MM.1S (cell line): ENCODE data around the gene SH3RF1.

Experiments used
- DNase-seq: peaks from one replicate; pipeline ENCODE4 v3.0.0-alpha.2; 2015
- H2AFZ ChIP-seq: fragments of 300-600 bp; sonication (generic); 2 replicates; pipeline ENCODE4 v1.6.0; 2016; ENCODE audit warnings: antibody characterized with exemption, low read length
- H3F3A ChIP-seq: fragments of 300-600 bp; sonication (generic); 2 replicates; pipeline ENCODE4 v1.6.1; 2016; ENCODE audit warnings: mild to moderate bottlenecking, antibody characterized with exemption, low read length, moderate library complexity, mixed read lengths; ENCODE audit not compliant: insufficient read depth
- H3K27ac ChIP-seq: fragments of 300-600 bp; sonication (generic); 2 replicates; pipeline ENCODE4 v1.5.1; 2016; ENCODE audit warnings: mild to moderate bottlenecking, low read length
- H3K27me3 ChIP-seq: fragments of 300-600 bp; sonication (generic); replicated peaks from 2 replicates; pipeline ENCODE4 v1.6.0; 2016; ENCODE audit warnings: low read length; ENCODE audit not compliant: insufficient read depth
- H3K36me3 ChIP-seq: fragments of 300-600 bp; sonication (generic); replicated peaks from 2 replicates; pipeline ENCODE4 v1.6.1; 2016; ENCODE audit warnings: mild to moderate bottlenecking, low read length, mixed read lengths; ENCODE audit not compliant: insufficient read depth
- H3K4me1 ChIP-seq: fragments of 300-600 bp; sonication (generic); 2 replicates; pipeline ENCODE4 v1.6.1; 2016; ENCODE audit warnings: low read length, mixed read lengths
- H3K4me2 ChIP-seq: fragments of 300-600 bp; sonication (generic); 2 replicates; pipeline ENCODE4 v1.6.0; 2016; ENCODE audit warnings: low read depth, low read length
- H3K4me3 ChIP-seq: fragments of 300-600 bp; sonication (generic); 2 replicates; pipeline ENCODE4 v1.5.1; 2016; ENCODE audit warnings: low read length, mixed read lengths
- H3K79me2 ChIP-seq: fragments of 300-600 bp; sonication (generic); 2 replicates; pipeline ENCODE4 v1.6.1; 2016; ENCODE audit warnings: mixed run types, low read length, mixed read lengths
- H3K9ac ChIP-seq: fragments of 300-600 bp; sonication (generic); 2 replicates; pipeline ENCODE4 v1.6.1; 2016; ENCODE audit warnings: low read length, mixed read lengths
- H3K9me2 ChIP-seq: fragments of 300-600 bp; sonication (generic); replicated peaks from 2 replicates; pipeline ENCODE4 v1.6.1; 2016; ENCODE audit warnings: mild to moderate bottlenecking, low read length, mixed read lengths; ENCODE audit not compliant: insufficient read depth
- H3K9me3 ChIP-seq: fragments of 300-600 bp; sonication (generic); replicated peaks from 2 replicates; pipeline ENCODE4 v1.6.1; 2016; ENCODE audit warnings: mild to moderate bottlenecking, low read length, mixed read lengths; ENCODE audit not compliant: insufficient read depth
- H4K20me1 ChIP-seq: fragments of 300-600 bp; sonication (generic); 2 replicates; pipeline ENCODE4 v1.6.1; 2016; ENCODE audit warnings: mild to moderate bottlenecking, low read length, moderate library complexity, mixed read lengths; ENCODE audit not compliant: insufficient read depth
- CTCF ChIP-seq: fragments of 300-600 bp; sonication (generic); IDR thresholded peaks from 2 replicates; pipeline ENCODE4 v1.5.1; 2016; ENCODE audit warnings: antibody characterized with exemption, low read length, mixed read lengths
- EZH2 ChIP-seq: fragments of 300-600 bp; sonication (generic); optimal IDR thresholded peaks from 2 replicates; pipeline ENCODE3; 2017; ENCODE audit warnings: low read depth, mild to moderate bottlenecking, antibody characterized with exemption, low read length, mixed read lengths
- EZH2phosphoT487 ChIP-seq: fragments of 300-600 bp; sonication (generic); IDR thresholded peaks from 2 replicates; pipeline ENCODE4 v1.6.1; 2018; ENCODE audit warnings: antibody characterized with exemption, low read length

Gene SH3RF1

GRCh38 chr4:169163947-169164668 is 106.6 kb downstream of the SH3RF1 start:
- Histone ChIP-seq H3K4me1 (0 out of 2 replicates have a peak, but pooled peaks cover 4% of the 10 kb centered on the region), H4K20me1 (no peaks in the 10 kb centered on the region), H3K4me3 (no peak overlapping the region), H3K79me2 (no peaks in the 10 kb centered on the region), H3K36me3 (no peaks in the 10 kb centered on the region), H2AFZ (no peak overlapping the region), H3K4me2 (no peak overlapping the region), H3K9ac (no peak overlapping the region), H3K9me2 (no peaks in the 10 kb centered on the region), H3K27ac (no peak overlapping the region), H3K9me3 (no peaks in the 10 kb centered on the region), H3K27me3 (no peaks in the 10 kb centered on the region), H3F3A (no peaks in the 10 kb centered on the region)
- TF ChIP-seq CTCF (no peak), EZH2phosphoT487 (no peak), EZH2 (no peak)
- DNase-seq = no peak

GRCh38 chr4:169163495-169163894 is 107.3 kb downstream of the SH3RF1 start:
- H3K4me1 ChIP-seq = 0 out of 2 replicates have a peak, but pooled peaks cover 4% of the 10 kb centered on the region
- H4K20me1 ChIP-seq = no peaks in the 10 kb centered on the region
- H3K4me3 ChIP-seq = no peak overlapping the region
- H3K36me3 ChIP-seq = no peaks in the 10 kb centered on the region
- DNase-seq = no peak
- no peak overlapping the region for H3K9ac ChIP-seq
- no peaks in the 10 kb centered on the region for H3K27me3 ChIP-seq
- H3K4me2 ChIP-seq = no peak overlapping the region
- no peaks in the 10 kb centered on the region for H3K9me2 ChIP-seq
- TF ChIP-seq CTCF (no peak), EZH2phosphoT487 (no peak), EZH2 (no peak)
- H2AFZ ChIP-seq = no peak overlapping the region
- no peak overlapping the region for H3K27ac ChIP-seq
- H3F3A ChIP-seq = no peaks in the 10 kb centered on the region
- no peaks in the 10 kb centered on the region for H3K9me3 ChIP-seq
- no peaks in the 10 kb centered on the region for H3K79me2 ChIP-seq

- H3K4me2 ChIP-seq = no peak overlapping the region
- no peaks in the 10 kb centered on the region for H3K36me3 ChIP-seq
- no peaks in the 10 kb centered on the region for H3K4me1 ChIP-seq
- H4K20me1 ChIP-seq = no peaks in the 10 kb centered on the region
- H3K9me2 ChIP-seq = no peaks in the 10 kb centered on the region
- no peak overlapping the region for H2AFZ ChIP-seq
- TF ChIP-seq EZH2 (no peak), CTCF (no peak), EZH2phosphoT487 (no peak)
- no peak overlapping the region for H3K27ac ChIP-seq
- no peak overlapping the region for H3K4me3 ChIP-seq
- no peaks in the 10 kb centered on the region for H3K27me3 ChIP-seq
- no peaks in the 10 kb centered on the region for H3F3A ChIP-seq
- DNase-seq = no peak
- H3K9ac ChIP-seq = no peak overlapping the region
- no peaks in the 10 kb centered on the region for H3K9me3 ChIP-seq
- H3K79me2 ChIP-seq = no peaks in the 10 kb centered on the region
Observed at GRCh38 chr4:169160825-169161224, 109.9 kb downstream of the SH3RF1 start.
